Skeletal muscle satellite cell (primary cell): ENCODE data around the gene IQGAP2.
A peak's percentile ranks its signal among the peaks of the same experiment; 100 is the strongest.

Experiments
- H3K27me3 ChIP-seq: 2 replicates; pipeline ENCODE4 v1.7.0; 2013; ENCODE audit warnings: low read length; ENCODE audit not compliant: control insufficient read depth, insufficient read depth
- H3K36me3 ChIP-seq: 2 replicates; pipeline ENCODE4 v1.7.0; 2013; ENCODE audit warnings: mild to moderate bottlenecking, control low read depth, low read length; ENCODE audit not compliant: insufficient read depth
- H3K4me1 ChIP-seq: 2 replicates; pipeline ENCODE4 v1.7.0; 2013; ENCODE audit warnings: low read length; ENCODE audit not compliant: control insufficient read depth, insufficient read depth
- H3K4me2 ChIP-seq: 2 replicates; pipeline ENCODE4 v1.7.0; 2013; ENCODE audit warnings: mild to moderate bottlenecking, low read length
- H3K4me3 ChIP-seq: 2 replicates; pipeline ENCODE4 v1.7.0; 2013; ENCODE audit warnings: low read length
- H3K9ac ChIP-seq: 2 replicates; pipeline ENCODE4 v1.7.0; 2013; ENCODE audit warnings: mild to moderate bottlenecking, low read depth, low read length, moderate library complexity
- H3K9me3 ChIP-seq: replicated peaks from 2 replicates; pipeline ENCODE4 v1.7.0; 2013; ENCODE audit warnings: mild to moderate bottlenecking, control low read depth, low read length

Gene IQGAP2

GRCh38 chr5:76682387-76682786 is 279.3 kb downstream of the IQGAP2 start:
- no peak overlapping the region for H3K4me3 ChIP-seq
- H3K9me3 ChIP-seq, result no peaks in the 10 kb centered on the region
- H3K27me3 ChIP-seq, result no peaks in the 10 kb centered on the region
- H3K4me2 ChIP-seq, result no peak overlapping the region
- no peak overlapping the region for H3K9ac ChIP-seq
- H3K36me3 ChIP-seq, result no peaks in the 10 kb centered on the region
- peaks cover 7% of the 10 kb centered on the region for H3K4me1 ChIP-seq

DNA sequence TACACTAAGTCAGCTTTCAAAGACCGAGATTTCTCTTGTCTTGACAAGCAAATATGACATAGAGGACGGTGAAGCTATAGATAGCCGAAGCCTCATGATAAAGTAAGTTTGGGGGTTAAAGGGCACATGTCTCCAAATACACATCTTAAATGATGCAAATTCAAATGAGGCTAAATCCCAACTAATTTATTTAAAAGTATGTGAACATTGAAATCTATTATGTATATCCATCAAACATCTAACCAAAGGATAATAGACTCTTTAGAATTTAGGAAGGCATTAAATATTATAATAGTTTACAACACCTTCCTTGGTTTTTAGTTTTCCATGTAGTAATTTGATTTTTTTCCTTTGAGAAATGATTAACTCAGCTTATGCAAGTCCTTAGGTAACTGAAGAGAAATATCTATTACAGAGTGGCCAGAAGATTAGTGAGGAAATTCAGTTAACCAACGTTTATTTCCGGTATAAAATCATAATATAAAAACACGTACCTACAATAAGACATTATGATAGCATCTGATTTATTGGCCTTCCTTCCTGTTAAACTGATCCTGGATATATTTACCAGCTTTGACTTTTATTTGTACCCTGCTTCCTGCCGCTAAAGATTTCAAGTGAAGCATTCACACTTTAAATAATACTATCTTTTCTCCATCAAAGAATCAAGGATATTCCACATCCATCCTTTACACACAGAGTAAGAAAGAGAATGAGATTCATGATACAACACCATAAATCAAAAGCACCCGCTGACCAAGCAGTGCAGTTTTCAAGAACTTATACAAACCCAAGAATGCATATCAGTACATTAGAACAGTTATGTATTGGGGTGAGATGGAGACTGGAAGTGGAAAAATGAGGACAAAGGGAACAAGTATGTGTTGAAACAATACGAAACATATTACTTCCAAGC is 281.0 kb downstream of the IQGAP2 start:
- peaks cover 21% of the 10 kb centered on the region for H3K4me1 ChIP-seq
- no peaks in the 10 kb centered on the region for H3K36me3 ChIP-seq
- H3K4me2 ChIP-seq, result no peak overlapping the region
- no peak overlapping the region for H3K4me3 ChIP-seq
- no peaks in the 10 kb centered on the region for H3K9me3 ChIP-seq
- H3K9ac ChIP-seq, result no peak overlapping the region
- no peaks in the 10 kb centered on the region for H3K27me3 ChIP-seq

GRCh38 chr5:76684756-76685519 is 281.9 kb downstream of the IQGAP2 start:
- Histone ChIP-seq H3K9me3 (no peaks in the 10 kb centered on the region), H3K4me2 (no peak overlapping the region), H3K27me3 (no peaks in the 10 kb centered on the region), H3K4me1 (peaks cover 24% of the 10 kb centered on the region), H3K36me3 (no peaks in the 10 kb centered on the region), H3K4me3 (no peak overlapping the region), H3K9ac (no peak overlapping the region)

GRCh38 chr5:76685704-76686103 is 282.6 kb downstream of the IQGAP2 start:
- H3K27me3 ChIP-seq, result no peaks in the 10 kb centered on the region
- H3K4me2 ChIP-seq, result no peak overlapping the region
- H3K4me3 ChIP-seq, result no peak overlapping the region
- H3K9ac ChIP-seq, result no peak overlapping the region
- no peaks in the 10 kb centered on the region for H3K9me3 ChIP-seq
- H3K4me1 ChIP-seq, result peaks cover 32% of the 10 kb centered on the region
- no peaks in the 10 kb centered on the region for H3K36me3 ChIP-seq

DNA sequence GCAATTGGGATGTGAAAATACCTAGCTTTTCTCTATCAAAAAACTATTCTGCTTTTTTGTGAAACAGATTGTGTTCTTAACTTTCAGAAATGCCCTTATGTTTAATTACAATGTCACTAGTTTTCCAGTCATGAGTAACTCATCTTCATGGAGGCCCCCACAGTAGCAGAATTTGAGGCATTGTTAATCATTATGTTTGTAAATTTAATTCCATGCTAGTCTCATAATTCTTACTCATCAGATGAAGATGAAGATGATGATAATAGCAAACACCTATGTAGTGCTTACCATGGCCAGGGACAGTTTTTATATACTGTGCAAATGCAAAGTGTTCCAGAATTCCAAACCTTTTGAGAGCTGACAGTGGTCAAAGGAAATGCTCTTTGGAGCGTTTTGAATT is 285.1 kb downstream of the IQGAP2 start:
- Histone ChIP-seq H3K9ac (peak overlapping the region; percentile 66), H3K9me3 (no peaks in the 10 kb centered on the region), H3K4me1 (peaks cover 53% of the 10 kb centered on the region), H3K4me2 (peak overlapping the region; percentile 54), H3K27me3 (no peaks in the 10 kb centered on the region), H3K4me3 (no peak overlapping the region), H3K36me3 (no peaks in the 10 kb centered on the region)

DNA sequence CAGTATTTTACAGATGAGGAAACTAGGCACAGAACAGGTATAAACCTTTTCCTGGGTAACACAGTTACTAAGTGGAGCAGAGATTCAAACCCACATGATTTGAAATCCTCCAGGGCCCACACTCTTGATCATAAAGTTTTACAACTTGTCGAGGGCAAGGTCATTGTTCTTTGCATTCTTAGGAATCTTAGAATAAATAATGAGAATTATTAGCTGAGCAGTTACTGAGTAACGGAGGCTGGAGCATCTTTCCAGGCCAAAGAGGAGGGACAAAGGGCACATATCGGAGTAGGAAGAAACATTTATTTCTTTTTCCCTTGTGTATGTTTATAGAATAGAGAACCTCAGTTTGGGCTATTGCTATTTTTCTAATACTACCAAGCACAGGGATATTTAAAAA is 285.8 kb downstream of the IQGAP2 start:
- H3K4me2 ChIP-seq, result peak overlapping the region; percentile 54

DNA sequence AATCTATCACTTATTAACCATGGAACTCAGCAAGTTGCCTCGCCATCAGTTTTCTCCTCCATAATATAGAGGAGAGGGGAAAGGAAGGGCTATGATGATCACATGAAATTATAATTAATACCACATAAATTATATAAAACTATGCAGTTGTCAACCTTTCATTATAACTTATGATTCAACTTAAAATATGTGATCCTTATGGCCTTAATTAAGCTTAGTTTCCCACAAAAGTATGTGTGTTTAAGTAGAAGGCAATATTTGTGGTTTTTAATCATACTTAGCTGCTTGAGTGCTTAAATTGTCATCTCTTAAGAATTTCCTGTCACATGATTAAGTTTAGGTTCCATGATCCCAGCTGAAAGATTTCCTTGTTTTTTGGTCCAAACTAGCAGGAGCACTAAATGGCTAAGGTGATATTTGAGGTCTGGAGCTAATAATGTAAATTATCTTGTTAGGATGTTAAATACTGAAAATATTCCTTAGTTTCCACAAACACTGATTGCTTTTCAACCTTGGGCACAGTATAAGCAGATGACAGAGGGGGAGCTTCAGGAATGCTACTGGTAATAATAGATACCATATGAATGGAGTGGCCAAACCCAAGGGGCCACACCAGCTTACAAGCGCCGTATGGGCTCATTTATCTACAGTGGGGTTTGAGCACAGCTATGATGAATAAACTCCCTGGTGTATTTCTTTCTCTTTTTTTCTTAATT is 286.4 kb downstream of the IQGAP2 start:
- H3K27me3 ChIP-seq, result no peaks in the 10 kb centered on the region
- peaks cover 53% of the 10 kb centered on the region for H3K4me1 ChIP-seq
- no peaks in the 10 kb centered on the region for H3K36me3 ChIP-seq
- peak overlapping the region; percentile 70 for H3K9ac ChIP-seq
- H3K4me3 ChIP-seq, result no peak overlapping the region
- peak overlapping the region; percentile 54 for H3K4me2 ChIP-seq
- H3K9me3 ChIP-seq, result no peaks in the 10 kb centered on the region

More for the DNA sequence above, 285.8 kb downstream of the IQGAP2 start:
- H3K9me3 ChIP-seq, result no peaks in the 10 kb centered on the region
- peaks cover 53% of the 10 kb centered on the region for H3K4me1 ChIP-seq
- H3K27me3 ChIP-seq, result no peaks in the 10 kb centered on the region
- H3K36me3 ChIP-seq, result no peaks in the 10 kb centered on the region
- H3K9ac ChIP-seq, result peak overlapping the region; percentile 66
- no peak overlapping the region for H3K4me3 ChIP-seq

- Histone ChIP-seq H3K36me3 (no peaks in the 10 kb centered on the region), H3K9me3 (no peaks in the 10 kb centered on the region), H3K4me2 (peak overlapping the region; percentile 14), H3K9ac (peak overlapping the region; percentile 70), H3K4me3 (no peak overlapping the region), H3K27me3 (no peaks in the 10 kb centered on the region), H3K4me1 (peaks cover 53% of the 10 kb centered on the region)
Measured at GRCh38 chr5:76690037-76690679, 287.1 kb downstream of the IQGAP2 start.

GRCh38 chr5:76690704-76691466 is 287.8 kb downstream of the IQGAP2 start:
- Histone ChIP-seq H3K9me3 (no peaks in the 10 kb centered on the region), H3K9ac (peak overlapping the region; percentile 67), H3K4me3 (peak overlapping the region; percentile 6), H3K36me3 (no peaks in the 10 kb centered on the region), H3K4me2 (peak overlapping the region; percentile 63), H3K27me3 (no peaks in the 10 kb centered on the region), H3K4me1 (peaks cover 59% of the 10 kb centered on the region)

- H3K4me1 ChIP-seq, result peaks cover 66% of the 10 kb centered on the region
- no peaks in the 10 kb centered on the region for H3K27me3 ChIP-seq
- H3K9me3 ChIP-seq, result no peaks in the 10 kb centered on the region
- peak overlapping the region; percentile 63 for H3K4me2 ChIP-seq
- H3K4me3 ChIP-seq, result peak overlapping the region; percentile 2
- H3K36me3 ChIP-seq, result no peaks in the 10 kb centered on the region
- H3K9ac ChIP-seq, result peak overlapping the region; percentile 67
Measured at GRCh38 chr5:76691467-76692273, 288.6 kb downstream of the IQGAP2 start.
